Activated T-helper 1 cell treated with anti-CD3 and anti-CD28 coated beads, Interleukin-2, amount 50 U/mL, for 16 hours (primary cell): ENCODE results near the gene FOXC1.

Experiments used
- DNase-seq, 2 donors: peaks; one replicate each; pipeline ENCODE4 v3.0.0-alpha.2; 2020; ENCODE audit warnings: low read depth in 1 of 2, low spot score in 1 of 2

FOXC1 gene

GRCh38 chr6:1641343-1641885, 31.7 kb downstream of the FOXC1 start:
- no peak for DNase-seq

- DNase-seq: no peak
Measured at GRCh38 chr6:1643111-1643510, 33.4 kb downstream of the FOXC1 start.

GRCh38 chr6:1643830-1644445, 34.2 kb downstream of the FOXC1 start:
- DNase-seq: no peak

- DNase-seq: no peak
Measured at GRCh38 chr6:1644516-1645060, 34.9 kb downstream of the FOXC1 start.

- no peak for DNase-seq
Measured at GRCh38 chr6:1645466-1646185, 35.9 kb downstream of the FOXC1 start.

GRCh38 chr6:1651362-1651761, 41.6 kb downstream of the FOXC1 start:
- DNase-seq: no peak

GRCh38 chr6:1652842-1653241, 43.1 kb downstream of the FOXC1 start:
- no peak for DNase-seq

- no peak for DNase-seq
Measured at GRCh38 chr6:1654054-1654453, 44.3 kb downstream of the FOXC1 start.

GRCh38 chr6:1657116-1657770, 47.5 kb downstream of the FOXC1 start:
- no peak for DNase-seq

- DNase-seq: no peak
Measured at GRCh38 chr6:1657771-1658165, 48.1 kb downstream of the FOXC1 start.

GRCh38 chr6:1658212-1659005, 48.7 kb downstream of the FOXC1 start:
- no peak for DNase-seq

- no peak for DNase-seq
Measured at GRCh38 chr6:1659816-1660215, 50.1 kb downstream of the FOXC1 start.

- no peak for DNase-seq
Measured at GRCh38 chr6:1662534-1662933, 52.8 kb downstream of the FOXC1 start.
